Stimulated activated CD4-positive, alpha-beta T cell treated with anti-CD3 and anti-CD28 coated beads, Interleukin-4, amount 100 ng/mL, for 4 hours (primary cell): ENCODE results near the gene GIPC2.

Source experiments
- DNase-seq, 2 experiments: peaks; one replicate each; pipeline ENCODE4 v3.0.0-alpha.2; 2020

GIPC2 gene

DNA sequence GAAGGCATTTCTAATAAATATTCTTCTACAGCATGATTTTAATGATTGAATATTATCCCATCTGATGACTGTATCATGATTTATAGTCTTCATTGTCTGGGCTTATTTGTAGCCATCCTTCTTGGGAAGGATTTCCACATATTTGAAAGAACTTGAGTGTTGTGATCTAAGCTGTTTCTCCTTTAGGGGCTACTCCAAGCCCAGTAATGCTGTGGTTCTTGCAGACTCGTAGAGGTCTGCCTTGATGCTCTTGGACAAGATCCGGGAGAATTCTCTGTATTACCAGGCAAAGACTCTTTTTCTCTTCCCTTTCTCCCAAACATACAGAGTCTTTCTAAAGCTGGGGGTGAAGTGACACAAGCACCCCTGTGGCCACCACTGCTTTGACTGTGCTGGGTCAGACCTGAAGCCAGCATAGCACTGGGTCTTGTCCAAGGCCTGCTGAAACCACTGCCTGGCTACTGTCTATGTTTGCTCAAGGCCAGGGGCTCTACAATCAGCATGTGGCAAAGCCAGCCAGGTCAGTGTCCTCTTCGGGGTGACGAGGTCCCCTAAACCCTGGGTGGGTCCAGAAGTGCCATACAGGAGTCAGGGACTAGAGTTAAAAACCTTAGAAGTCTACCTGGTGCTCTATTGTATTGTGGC lies 107.4 kb downstream of the GIPC2 start:
- no peak for DNase-seq

DNA sequence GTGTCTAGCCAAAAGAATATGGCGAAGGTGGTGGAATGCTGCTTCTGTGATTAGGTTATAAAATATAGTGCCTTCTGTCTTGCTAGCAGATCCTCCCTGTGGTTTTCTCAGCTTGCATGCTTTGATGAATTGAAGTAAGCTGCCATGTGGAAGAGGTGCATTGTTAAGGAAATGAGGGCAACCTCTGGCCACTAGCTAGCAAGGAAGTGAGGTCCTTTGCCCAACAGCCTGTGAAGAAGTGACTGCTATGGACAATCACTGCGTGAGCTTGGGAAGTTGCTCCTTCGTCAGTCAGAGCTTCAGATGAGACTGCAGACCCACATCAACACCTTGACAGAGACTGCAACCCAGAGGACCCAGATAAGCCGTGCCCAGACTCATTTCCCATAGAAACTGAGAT lies 109.4 kb downstream of the GIPC2 start:
- DNase-seq = no peak

DNA sequence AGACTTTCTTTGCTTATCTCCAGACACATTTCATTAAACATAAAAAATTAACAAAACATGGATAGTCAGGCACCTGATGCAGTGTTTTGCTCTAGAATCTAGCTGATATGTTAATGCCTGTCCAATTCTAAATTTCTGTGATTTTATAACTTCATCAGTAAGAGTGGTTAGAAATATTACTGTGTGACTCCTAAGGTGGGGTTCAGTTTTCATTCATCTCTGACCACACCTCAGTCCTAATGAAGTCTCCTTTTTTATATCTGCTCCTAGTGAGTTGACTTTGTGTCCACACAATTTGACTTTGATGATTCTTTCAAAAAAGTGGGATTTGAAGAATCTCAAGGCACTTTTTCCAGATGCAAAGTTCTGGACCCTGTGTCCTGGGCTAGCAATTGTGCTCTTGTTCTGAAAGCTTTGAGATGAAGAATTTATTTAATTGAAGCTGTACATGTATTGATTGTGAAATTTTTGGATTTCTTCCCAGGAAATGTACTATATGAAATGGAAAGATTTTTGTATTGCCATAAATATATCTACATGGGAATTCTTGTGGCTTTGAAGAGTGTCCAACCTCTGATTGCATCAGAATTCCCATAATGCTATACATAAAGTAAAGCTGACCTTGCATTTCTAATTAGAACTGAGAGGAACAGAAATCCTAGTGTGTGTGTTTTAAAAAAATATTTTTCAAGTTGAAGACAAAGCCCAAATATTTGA lies 111.2 kb downstream of the GIPC2 start:
- DNase-seq = no peak

DNA sequence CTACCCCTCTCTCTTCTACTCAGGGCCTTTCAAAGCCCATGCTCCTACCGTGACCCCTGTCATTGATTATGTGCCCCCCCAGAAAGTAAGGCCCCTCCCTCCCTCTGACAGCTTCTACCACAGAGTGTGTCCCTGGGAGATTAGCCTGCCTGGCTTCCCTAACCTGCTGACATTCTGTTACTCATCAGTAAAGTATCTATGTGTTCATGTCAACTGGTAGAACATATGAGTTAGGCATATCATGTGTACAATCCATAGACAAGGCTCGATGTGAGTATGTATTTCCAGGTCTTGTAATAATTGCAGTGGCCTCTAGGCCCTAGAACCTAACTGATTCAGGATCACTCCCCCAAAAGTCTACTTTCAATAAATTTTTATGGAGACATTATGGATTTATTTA lies 120.0 kb downstream of the GIPC2 start:
- no peak for DNase-seq

DNA sequence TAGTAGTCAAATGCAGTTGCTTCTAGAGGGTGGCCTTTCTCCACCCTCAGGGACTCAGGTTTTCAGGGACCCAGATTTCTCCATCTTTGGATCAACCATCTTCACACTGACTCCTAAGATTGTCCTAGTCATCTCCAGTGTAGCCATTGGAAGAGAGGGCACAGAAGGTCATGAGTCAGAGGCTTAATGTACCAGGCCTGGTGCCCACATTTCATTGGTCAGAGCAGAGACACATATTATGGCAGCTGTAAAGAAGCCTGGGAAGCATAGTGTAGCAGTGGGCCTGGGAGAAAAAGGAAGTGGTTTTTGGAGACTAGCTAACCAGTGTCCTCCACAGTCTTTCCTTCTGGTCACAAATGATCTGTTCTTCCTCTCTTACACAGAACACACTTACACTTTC lies 122.5 kb downstream of the GIPC2 start:
- no peak for DNase-seq

DNA sequence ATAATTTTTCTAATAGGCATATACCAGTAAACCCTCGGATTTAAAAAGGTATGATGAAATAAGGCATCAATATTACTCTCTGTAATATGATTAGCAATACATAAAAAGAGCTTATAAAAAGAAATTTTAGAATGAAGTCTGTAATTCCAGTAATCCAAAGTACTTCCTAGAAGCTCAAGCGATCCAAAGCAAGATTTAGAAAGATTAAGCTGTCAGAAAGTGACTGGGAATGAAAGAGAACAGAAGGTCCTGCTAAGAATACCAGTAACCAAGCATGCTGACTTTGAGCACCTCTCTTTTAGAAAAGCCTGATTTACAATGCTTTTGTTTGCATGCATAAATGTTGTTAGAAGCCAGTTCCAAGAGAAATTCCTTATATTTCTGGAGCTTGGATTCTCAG lies 125.1 kb downstream of the GIPC2 start:
- DNase-seq = no peak

DNA sequence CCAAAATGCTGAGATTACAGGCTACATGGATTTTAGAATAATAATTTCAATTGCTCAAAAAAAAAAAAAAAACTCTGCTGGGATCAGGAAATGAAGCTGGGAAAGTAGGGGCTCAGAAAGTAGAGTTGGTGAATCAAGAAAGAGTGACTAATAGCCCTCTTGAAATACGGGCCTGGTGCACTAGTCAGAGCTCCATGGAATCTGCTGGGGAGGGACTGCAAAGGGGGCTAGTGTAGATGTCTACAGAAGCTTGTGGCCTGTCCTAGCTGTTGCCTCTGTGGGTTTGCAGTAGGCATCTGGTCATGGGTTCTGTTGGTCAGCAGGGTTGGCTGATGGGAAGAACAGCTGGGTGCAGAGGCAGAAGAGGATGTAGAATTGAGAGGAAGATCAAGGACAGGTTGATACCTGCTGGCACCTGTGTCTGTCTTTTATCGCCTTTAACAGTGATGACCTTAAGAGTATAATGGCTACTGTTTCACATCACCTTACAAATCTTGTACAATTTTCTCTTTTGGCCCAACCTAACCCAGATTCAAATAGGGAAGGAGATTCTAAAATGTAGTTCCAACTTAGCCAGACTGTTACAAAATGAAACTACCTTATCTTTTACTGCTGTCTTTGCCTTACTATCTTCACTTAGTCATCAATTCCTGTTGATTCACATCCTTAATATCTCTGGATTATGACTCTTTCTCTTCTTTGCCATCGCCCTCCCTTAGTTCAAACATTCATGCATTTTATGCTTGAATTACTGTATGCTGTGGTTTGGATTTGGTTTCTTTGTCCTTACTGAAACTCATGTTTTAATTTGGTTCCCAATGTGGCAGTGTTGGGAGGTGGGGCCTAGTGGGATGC lies 126.2 kb downstream of the GIPC2 start:
- DNase-seq = no peak

DNA sequence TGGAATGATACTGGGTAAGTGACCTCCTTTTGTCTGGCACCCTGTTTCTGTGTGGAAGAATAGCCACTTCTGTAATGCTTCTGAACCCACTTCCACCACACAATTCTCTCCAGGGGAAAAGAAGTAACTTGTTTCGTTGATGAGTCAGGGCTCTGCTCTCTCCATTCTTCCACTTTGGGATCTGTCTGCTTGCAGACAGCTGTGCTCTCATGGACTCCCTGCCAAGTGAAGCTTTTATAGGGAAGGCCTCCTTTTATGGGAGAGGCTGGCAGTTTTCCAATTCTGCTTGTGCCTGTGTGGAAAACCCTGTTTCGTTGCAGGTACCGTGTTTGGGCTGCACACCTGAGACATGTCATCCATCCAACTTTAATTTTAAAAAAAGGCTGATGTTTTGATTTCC lies 130.7 kb downstream of the GIPC2 start:
- no peak for DNase-seq

DNA sequence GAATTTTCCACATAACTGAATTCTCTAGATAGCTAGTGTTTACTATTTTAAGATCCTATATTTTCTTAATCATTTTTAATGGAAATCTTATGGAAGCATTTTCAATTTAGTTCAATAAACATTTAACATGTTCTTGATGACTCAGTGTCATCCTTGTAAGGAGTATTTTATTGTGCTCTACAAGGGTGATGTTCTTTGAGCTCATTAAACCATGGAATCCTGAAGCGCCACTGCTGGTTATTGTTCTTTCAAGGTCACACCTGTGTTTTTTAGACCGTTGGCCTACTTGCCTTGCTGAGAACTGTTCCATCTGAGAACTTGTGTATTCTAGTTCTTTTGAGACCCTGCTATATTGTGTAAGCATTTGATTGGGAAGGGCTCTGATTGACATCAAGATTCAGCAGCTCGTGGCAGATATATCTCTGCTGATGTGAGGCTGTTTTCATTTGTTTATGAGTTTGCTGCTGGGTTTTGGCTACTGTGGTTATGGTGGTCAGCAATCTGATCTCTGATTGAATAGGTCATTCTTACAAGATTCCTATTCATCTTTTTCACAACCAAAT lies 132.0 kb downstream of the GIPC2 start:
- no peak for DNase-seq

DNA sequence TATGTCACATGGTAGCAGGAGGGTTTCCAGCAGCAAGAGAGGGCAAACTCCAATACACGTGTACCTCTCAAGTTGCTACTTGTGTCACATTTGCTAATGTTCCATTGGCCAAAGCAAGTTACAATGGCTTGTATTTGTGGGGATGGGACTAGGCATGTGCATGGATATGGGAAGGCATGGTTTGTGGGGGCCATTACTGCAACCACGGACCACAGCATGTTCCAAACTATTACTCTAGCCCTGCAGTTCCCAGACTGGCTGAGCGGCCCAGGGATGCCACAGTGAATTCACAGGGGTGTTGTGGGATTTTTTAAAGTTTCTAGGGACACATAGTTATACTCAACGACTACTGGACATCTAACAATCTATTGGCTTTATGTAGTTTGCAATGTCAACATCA lies 133.1 kb downstream of the GIPC2 start:
- DNase-seq = no peak

DNA sequence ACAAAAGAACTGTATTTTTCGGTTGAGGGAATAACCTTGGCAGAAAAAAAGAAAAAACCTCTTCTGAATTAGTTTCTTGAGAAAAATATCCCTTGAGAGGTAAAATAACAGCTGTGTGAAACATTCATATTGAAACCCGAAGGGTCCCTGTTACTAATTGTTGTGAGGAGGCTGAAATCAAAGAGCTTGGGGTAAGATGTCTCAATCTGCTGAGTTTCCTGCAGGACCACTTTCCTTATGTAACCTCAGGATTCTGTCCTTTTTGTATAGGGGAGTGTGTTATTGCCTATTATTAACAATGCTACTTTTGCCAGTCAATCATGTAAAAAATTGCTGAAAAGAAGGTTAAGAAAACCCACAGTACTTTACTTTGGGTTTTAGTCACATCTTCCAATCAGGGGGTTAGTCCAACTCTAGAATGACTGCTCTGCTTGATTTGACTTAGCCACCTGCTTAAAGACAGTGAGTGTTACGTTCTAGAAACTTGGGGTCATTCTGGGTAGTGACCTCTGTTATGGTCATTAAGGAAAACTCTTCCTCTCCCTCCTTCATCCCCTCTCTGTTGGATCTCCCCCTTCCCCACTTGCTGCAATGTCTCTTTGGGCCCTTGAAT lies 138.8 kb downstream of the GIPC2 start:
- DNase-seq = no peak
